Erythroblast (primary cell): ENCODE data around the gene PBX1.

ENCODE experiments used
- GATA1 ChIP-seq: IDR thresholded peaks from 2 replicates; pipeline ENCODE4 v1.6.1; 2011; ENCODE audit warnings: low read depth, mild to moderate bottlenecking, control low read depth, low read length, moderate library complexity
- POLR2A ChIP-seq: IDR thresholded peaks from 2 replicates; pipeline ENCODE4 v1.6.1; 2011; ENCODE audit warnings: mild to moderate bottlenecking, low read length

DNA sequence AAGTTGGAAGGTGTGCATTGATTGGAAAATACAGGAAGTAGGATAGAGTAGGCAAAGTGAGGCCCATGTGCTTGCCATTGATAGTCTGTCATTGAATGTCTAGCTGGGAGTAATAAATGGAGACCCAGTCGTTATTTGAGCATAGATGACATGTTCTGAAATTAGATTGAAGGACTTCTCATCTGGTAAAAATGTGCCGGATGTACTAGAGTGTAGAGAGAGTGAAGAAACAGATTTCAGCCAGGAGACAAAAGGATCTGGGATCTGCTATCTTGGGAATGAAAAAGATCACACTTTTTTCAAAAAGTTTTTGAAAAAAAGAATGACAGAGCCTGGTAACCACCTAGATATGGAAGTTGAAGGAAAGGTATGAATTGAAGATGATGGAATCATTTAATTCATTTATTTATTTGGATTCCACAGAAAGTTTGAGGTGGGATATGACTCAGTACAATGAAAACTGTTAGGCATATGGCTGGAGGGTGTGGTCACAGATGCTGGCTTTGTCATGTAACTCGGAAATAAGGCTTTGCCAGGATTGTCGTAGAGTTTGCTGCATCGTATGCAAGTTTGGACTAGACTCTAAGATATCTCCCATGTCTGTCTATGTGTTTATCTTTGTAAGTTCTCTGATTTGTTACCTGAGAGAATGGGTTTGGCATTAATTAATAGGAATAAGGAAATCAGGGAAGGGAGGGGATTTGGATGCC lies 137.1 kb downstream of the PBX1 start:
- no peak for TF ChIP-seq POLR2A
- no peak for TF ChIP-seq GATA1
